Gastroesophageal sphincter (tissue), 3 donors: Measurements from ENCODE around the gene ZCCHC14.

Experiments used
- CTCF ChIP-seq, 4 experiments: fragments of 200-600 bp in 2 of 4; fragments of 450-650 bp in 2 of 4; sonication (generic) in 1 of 4; IDR thresholded peaks; one replicate each; pipeline ENCODE4 v1.5.1; 2017 to 2019; ENCODE audit warnings: antibody characterized with exemption in 4 of 4, mild to moderate bottlenecking in 2 of 4, moderate library complexity in 2 of 4
- EP300 ChIP-seq: sonication (generic); formaldehyde crosslinking; IDR thresholded peaks from one replicate; pipeline ENCODE4 v1.6.1; 2017; ENCODE audit warnings: antibody characterized with exemption, mild to moderate bottlenecking
- POLR2A ChIP-seq, 2 donors: fragments of 450-650 bp; IDR thresholded peaks; one replicate each; pipeline ENCODE4 v1.6.1; 2017; ENCODE audit warnings: antibody characterized with exemption in 2 of 2, mild to moderate bottlenecking in 2 of 2, moderate library complexity in 1 of 2
- POLR2AphosphoS5 ChIP-seq: sonication (generic); formaldehyde crosslinking; IDR thresholded peaks from one replicate; pipeline ENCODE4 v1.6.1; 2017; ENCODE audit warnings: antibody characterized with exemption

- TF ChIP-seq CTCF (IDR thresholded peaks at IDR 0.05): no peak
- TF ChIP-seq POLR2A (IDR thresholded peaks at IDR 0.05): no peak
- TF ChIP-seq EP300: no peak
- TF ChIP-seq POLR2AphosphoS5: no peak
These were observed 60.4 kb downstream of the ZCCHC14 start for GRCh38 chr16:87432330-87432915.
